Adrenal gland (tissue), 5 donors: ENCODE data around the gene TFCP2L1.

Source experiments
- POLR2A ChIP-seq, 2 donors: fragments of 450-650 bp; IDR thresholded peaks; one replicate each; pipeline ENCODE4 v1.6.1; 2017; ENCODE audit warnings: antibody characterized with exemption in 2 of 2, mild to moderate bottlenecking in 2 of 2, moderate library complexity in 1 of 2
- TF ChIP-seq, protein P1 (sequence below), 6 experiments: fragments of 450-650 bp in 4 of 6; fragments of 200-600 bp in 2 of 6; sonication (generic) in 1 of 6; IDR thresholded peaks; 1 replicate in 5 of 6; 2 replicates in 1 of 6; pipeline versions ENCODE4 v1.5.1 to v1.8.0; 2016 to 2021; ENCODE audit warnings: antibody characterized with exemption in 6 of 6, mild to moderate bottlenecking in 2 of 6, moderate library complexity in 1 of 6
- donor health status: DM: no; HTN: no; CAD: no.

DNA sequence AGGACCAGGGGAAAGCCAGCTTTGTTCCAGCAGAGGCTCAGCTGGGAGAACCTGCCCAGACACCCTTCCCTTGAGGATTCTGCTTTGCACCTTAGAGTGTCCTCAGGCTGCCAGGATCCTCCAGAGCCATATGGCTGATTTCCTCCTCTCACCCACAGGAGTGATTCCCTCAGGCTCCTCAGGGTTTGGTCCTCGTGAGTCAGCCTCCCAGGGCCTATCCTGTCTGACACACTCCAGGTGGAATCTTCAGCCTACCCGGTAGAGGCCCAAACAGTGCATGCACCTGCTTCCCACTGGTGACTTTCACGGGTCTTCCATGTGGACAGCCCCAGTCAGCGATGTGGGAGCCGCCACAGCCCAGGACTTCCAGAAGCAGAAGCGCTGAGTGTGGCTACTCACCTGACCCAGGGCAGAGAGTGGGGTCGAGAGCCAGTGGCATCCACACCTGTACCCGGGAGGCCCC, 73.3 kb downstream of the TFCP2L1 start:
- TF ChIP-seq, protein P1, sequence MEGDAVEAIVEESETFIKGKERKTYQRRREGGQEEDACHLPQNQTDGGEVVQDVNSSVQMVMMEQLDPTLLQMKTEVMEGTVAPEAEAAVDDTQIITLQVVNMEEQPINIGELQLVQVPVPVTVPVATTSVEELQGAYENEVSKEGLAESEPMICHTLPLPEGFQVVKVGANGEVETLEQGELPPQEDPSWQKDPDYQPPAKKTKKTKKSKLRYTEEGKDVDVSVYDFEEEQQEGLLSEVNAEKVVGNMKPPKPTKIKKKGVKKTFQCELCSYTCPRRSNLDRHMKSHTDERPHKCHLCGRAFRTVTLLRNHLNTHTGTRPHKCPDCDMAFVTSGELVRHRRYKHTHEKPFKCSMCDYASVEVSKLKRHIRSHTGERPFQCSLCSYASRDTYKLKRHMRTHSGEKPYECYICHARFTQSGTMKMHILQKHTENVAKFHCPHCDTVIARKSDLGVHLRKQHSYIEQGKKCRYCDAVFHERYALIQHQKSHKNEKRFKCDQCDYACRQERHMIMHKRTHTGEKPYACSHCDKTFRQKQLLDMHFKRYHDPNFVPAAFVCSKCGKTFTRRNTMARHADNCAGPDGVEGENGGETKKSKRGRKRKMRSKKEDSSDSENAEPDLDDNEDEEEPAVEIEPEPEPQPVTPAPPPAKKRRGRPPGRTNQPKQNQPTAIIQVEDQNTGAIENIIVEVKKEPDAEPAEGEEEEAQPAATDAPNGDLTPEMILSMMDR (IDR thresholded peaks at IDR 0.05) = no peak
- no peak for TF ChIP-seq POLR2A (IDR thresholded peaks at IDR 0.05)
